ENCODE results near the gene CEP128.

- TF ChIP-seq CTCF (IDR thresholded peaks at IDR 0.05): no peak
- TF ChIP-seq TEAD1 (CRISPR knock-in tag; IDR thresholded peaks at IDR 0.05): no peak
- TF ChIP-seq, protein P1, sequence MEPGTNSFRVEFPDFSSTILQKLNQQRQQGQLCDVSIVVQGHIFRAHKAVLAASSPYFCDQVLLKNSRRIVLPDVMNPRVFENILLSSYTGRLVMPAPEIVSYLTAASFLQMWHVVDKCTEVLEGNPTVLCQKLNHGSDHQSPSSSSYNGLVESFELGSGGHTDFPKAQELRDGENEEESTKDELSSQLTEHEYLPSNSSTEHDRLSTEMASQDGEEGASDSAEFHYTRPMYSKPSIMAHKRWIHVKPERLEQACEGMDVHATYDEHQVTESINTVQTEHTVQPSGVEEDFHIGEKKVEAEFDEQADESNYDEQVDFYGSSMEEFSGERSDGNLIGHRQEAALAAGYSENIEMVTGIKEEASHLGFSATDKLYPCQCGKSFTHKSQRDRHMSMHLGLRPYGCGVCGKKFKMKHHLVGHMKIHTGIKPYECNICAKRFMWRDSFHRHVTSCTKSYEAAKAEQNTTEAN (CRISPR knock-in tag; IDR thresholded peaks at IDR 0.05): no peak
Measured at GRCh38 chr14:80576401-80576800, 365.1 kb downstream of the CEP128 start.

Data from WTC11 (cell line).